Measurements from ENCODE around the gene AFF3. TPM values are rescaled to one million over a fixed set of nuclear protein-coding genes. Genes with fewer than 3 reads are reported as not detected.

The AFF3 gene
- total and polyA plus RNA-seq, 2 of the 8 experiments (the other 6 are each of a cell fraction or from before 2014, with no cell fraction given) = 0.27 to 3.0 TPM

DNA sequence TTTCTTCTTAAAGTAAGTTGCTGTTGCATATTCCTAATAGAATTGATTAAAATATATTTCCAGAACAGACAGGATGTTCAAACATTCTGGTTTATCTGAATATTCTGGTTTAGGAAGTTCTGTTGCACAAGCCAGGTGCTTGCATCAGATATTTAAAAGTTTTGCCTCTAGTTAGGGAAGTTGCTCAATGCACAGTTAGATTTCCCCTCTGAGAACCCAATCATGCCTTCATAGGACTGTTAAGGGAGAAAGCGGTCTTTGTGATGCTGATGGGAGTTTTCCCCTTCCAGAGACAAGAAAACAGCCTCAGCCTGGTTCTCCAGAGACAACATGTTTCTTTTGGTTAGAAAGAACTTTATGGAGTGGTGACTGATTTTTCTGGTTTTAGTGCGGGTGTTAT is 587.0 kb downstream of the AFF3 start:
- Histone ChIP-seq H4K5ac (ENCODE audit: insufficient read length, low read depth, low read length) (no peak overlapping the region), H3K4me2 (ENCODE audit: insufficient read depth in 1 of 2, low read depth in 2 of 2, low read length in 2 of 2) (peak overlapping the region in 1 of 2 experiments; percentile 3; a peak in 2 of 4 replicates), H2BK120ac (replicated peaks; ENCODE audit: low read depth, low read length) (no peak overlapping the region), H3K23me2 (ENCODE audit: low read depth, low read length) (no peaks in the 10 kb centered on the region; the same call in 1 of the 2 replicates), H3K18ac (ENCODE audit: extremely low read depth, low read length) (no peak overlapping the region), H3K27me3 (replicated peaks in 1 of 4; ENCODE audit: control insufficient read depth in 3 of 4, extremely low read depth in 1 of 4, insufficient read depth in 3 of 4, low read length in 3 of 4) (no peaks in the 10 kb centered on the region), H2BK5ac (ENCODE audit: low read depth, low read length) (no peak overlapping the region), H3K56ac (replicated peaks; ENCODE audit: insufficient read length, low read depth, low read length) (no peak overlapping the region), H4K91ac (replicated peaks; ENCODE audit: insufficient read length, low read length) (no peak overlapping the region), H2BK12ac (ENCODE audit: low read depth, low read length) (no peak overlapping the region), H2AK5ac (ENCODE audit: low read depth, low read length) (no peak overlapping the region), H2BK20ac (ENCODE audit: low read length) (no peak overlapping the region), H3K4me3 (ENCODE audit: extremely low read depth in 1 of 4, insufficient read depth in 2 of 4, low read depth in 3 of 4, low read length in 4 of 4) (no peak overlapping the region), H4K20me1 (replicated peaks in 1 of 2; ENCODE audit: control insufficient read depth in 1 of 2, insufficient read depth in 2 of 2, low read length in 2 of 2) (no peaks in the 10 kb centered on the region), H3K36me3 (ENCODE audit: control insufficient read depth in 2 of 4, insufficient read depth in 4 of 4, low read length in 3 of 4) (no peaks in the 10 kb centered on the region), H4K8ac (ENCODE audit: extremely low read depth, insufficient read depth, low read length) (no peak overlapping the region), H3K9ac (replicated peaks in 1 of 4; ENCODE audit: extremely low read depth in 1 of 4, low read depth in 3 of 4, low read length in 3 of 4) (no peak overlapping the region), H3K4ac (replicated peaks; ENCODE audit: insufficient read length, low read depth, low read length) (no peak overlapping the region), H2AFZ (ENCODE audit: low read length) (no peak overlapping the region), H3K9me3 (ENCODE audit: insufficient read depth in 2 of 2, low read depth in 1 of 2, low read length in 1 of 2) (no peaks in the 10 kb centered on the region), H3K79me2 (ENCODE audit: control insufficient read depth in 1 of 2, insufficient read depth in 2 of 2, low read length in 2 of 2) (no peaks in the 10 kb centered on the region), H3K4me1 (replicated peaks in 1 of 4; ENCODE audit: control insufficient read depth in 3 of 4, insufficient read depth in 4 of 4, low read length in 3 of 4) (peaks cover 3 to 13% (median 10%) of the 10 kb centered on the region in 4 experiments; a peak in 6 of 7 replicates), H2BK15ac (ENCODE audit: low read length) (no peak overlapping the region), H3K27ac (ENCODE audit: low read depth, low read length) (no peak overlapping the region), H3K14ac (ENCODE audit: insufficient read length) (no peak overlapping the region), H3K79me1 (ENCODE audit: low read depth, low read length) (no peaks in the 10 kb centered on the region), H3K23ac (ENCODE audit: insufficient read length) (no peak overlapping the region)
- FAIRE-seq (peak; percentile 28), DNase-seq (ENCODE audit: low read depth in 1 of 2, low spot score in 2 of 2) (no peak)
- no peak for TF ChIP-seq TEAD4 (IDR thresholded peaks at IDR 0.05; ENCODE audit: low read depth, low read length)
- TF ChIP-seq EP300 (IDR thresholded peaks at IDR 0.05; ENCODE audit: borderline replicate concordance in 1 of 2, low read depth in 2 of 2, low read length in 2 of 2) = no peak
- no peak for TF ChIP-seq SP2 (IDR thresholded peaks at IDR 0.05; ENCODE audit: low read length)
- peak; percentile 72 for TF ChIP-seq CEBPB (IDR thresholded peaks at IDR 0.05; ENCODE audit: low read depth, low read length)
- TF ChIP-seq SP4 (IDR thresholded peaks at IDR 0.05; ENCODE audit: low read length) = no peak
- POLR2A ChIA-PET (ENCODE audit: partially characterized antibody) = no interaction called here
- 59% methylated on average over 2 of the region's 2 CpGs; no CpG with 5 or more reads in 1 of the 2 experiments for WGBS, 2 experiments (ENCODE audit: extremely low coverage in 1 of 2, insufficient coverage in 1 of 2, insufficient read length in 1 of 2, insufficient replicate concordance in 2 of 2, low coverage in 1 of 2, low lambda C conversion rate in 2 of 2, missing lambda C conversion rate in 1 of 2)
- CTCF ChIA-PET (ENCODE audit: partially characterized antibody) = interaction anchor here (0.6 to 2.1 kb wide), 2 partner anchors 53 to 256 kb away, joined by 3 to 5 read pairs; no protein-coding TSS in a partner anchor
